Stomach (tissue), 9 donors: ENCODE data around the gene TSPAN16. TPM values are rescaled to one million over a fixed set of nuclear protein-coding genes. Genes with fewer than 3 reads are reported as not detected.

Experiments
- DNase-seq, 2 donors: peaks; one replicate each; pipeline versions ENCODE4 v3.0.0 to v3.0.0-alpha.2; 2013 to 2019
- H3K27ac ChIP-seq, 5 donors: fragments of 200-600 bp in 4 of 5; sonication (generic) in 4 of 5; one replicate each; pipeline ENCODE4 v1.5.1; 2013 to 2019; ENCODE audit warnings: mild to moderate bottlenecking in 1 of 5, moderate library complexity in 1 of 5
- H3K27me3 ChIP-seq, 3 donors: fragments of 200-600 bp; sonication (generic); one replicate each; pipeline ENCODE4 v1.5.1; 2017 to 2019; ENCODE audit warnings: mixed run types in 1 of 3
- H3K36me3 ChIP-seq, 4 donors: fragments of 200-600 bp; sonication (generic); 1 replicate in 3 of 4; 2 replicates in 1 of 4; pipeline ENCODE4 v1.5.1; 2016 to 2019
- H3K4me1 ChIP-seq, 4 donors: fragments of 200-600 bp; sonication (generic); one replicate each; pipeline ENCODE4 v1.5.1; 2016 to 2019
- H3K4me3 ChIP-seq, 4 donors: fragments of 200-600 bp; sonication (generic) in 3 of 4; one replicate each; pipeline ENCODE4 v1.5.1; 2016 to 2019; ENCODE audit warnings: mild to moderate bottlenecking in 1 of 4
- H3K9me3 ChIP-seq, 4 donors: fragments of 200-600 bp; sonication (generic); one replicate each; pipeline ENCODE4 v1.5.1; 2016 to 2019
- CTCF ChIP-seq, 7 experiments: fragments of 450-650 bp in 4 of 7; fragments of 200-600 bp in 3 of 7; sonication (generic) in 3 of 7; IDR thresholded peaks; one replicate each; pipeline ENCODE4 v1.5.1; 2016 to 2019; ENCODE audit warnings: antibody characterized with exemption in 7 of 7, control low read depth in 2 of 7, mild to moderate bottlenecking in 1 of 7
- EP300 ChIP-seq: sonication (generic); formaldehyde crosslinking; IDR thresholded peaks from one replicate; pipeline ENCODE4 v1.6.1; 2017; ENCODE audit warnings: antibody characterized with exemption
- POLR2A ChIP-seq, 4 donors: fragments of 450-650 bp; IDR thresholded peaks; one replicate each; pipeline ENCODE4 v1.6.1; 2016; ENCODE audit warnings: antibody characterized with exemption in 4 of 4, control low read depth in 2 of 4, mild to moderate bottlenecking in 1 of 4, moderate library complexity in 1 of 4
- POLR2AphosphoS5 ChIP-seq, 3 donors: sonication (generic); formaldehyde crosslinking; IDR thresholded peaks; one replicate each; pipeline ENCODE4 v1.6.1; 2016; ENCODE audit warnings: antibody characterized with exemption in 3 of 3
- WGBS, 5 donors: extraction: QIAGEN DNeasy Blood & Tissue Kit in 3 of 5; methylation state at CpG; one replicate each; pipeline versions ENCODE4 v1.1.5 to v1.1.7; 2013 to 2018; 5-methylcytosine and 5-hydroxymethylcytosine counted together
- intact Hi-C: fragments of 100-400 bp; cut with DNase I; formaldehyde crosslinking; loops from one replicate; pipeline ENCODE4 v1.15.1; 2023; ENCODE audit warnings: low total_unique reads
- polyA plus RNA-seq, 3 donors: library from polyadenylated mRNA; stranded (reverse); fragments of 200-250 nt; gene quantifications; one replicate each; pipeline ENCODE4 v1.2.3, GENCODE V29; 2013
- total RNA-seq, 5 donors: library from RNA; depleted of rRNA; stranded (reverse); fragments of >200 nt; gene quantifications; one replicate each; pipeline versions ENCODE4 v1.1.0 to v1.2.3, GENCODE V29; 2014 to 2016
- donor health status: healthy with polysubstance abuse.
- donor health status: Bipolar disorder and iron deficiency.
- donor health status: healthy.

The TSPAN16 gene
- total and polyA plus RNA-seq, 8 donors: not detected

GRCh38 chr19:11248852-11249251 is 47.1 kb upstream of the TSPAN16 start:
- no peak overlapping the region for H3K4me3 ChIP-seq
- H3K4me1 ChIP-seq: peaks cover 0 to 8% (median 3%) of the 10 kb centered on the region in 4 donors
- intact Hi-C loops: no loop called here
- no peaks in the 10 kb centered on the region for H3K27me3 ChIP-seq
- peaks cover 18 to 84% (median 74%) of the 10 kb centered on the region in 4 donors for H3K36me3 ChIP-seq
- H3K9me3 ChIP-seq: no peaks in the 10 kb centered on the region
- TF ChIP-seq POLR2A (IDR thresholded peaks at IDR 0.05): no peak
- no peak for TF ChIP-seq CTCF (IDR thresholded peaks at IDR 0.05)
- no peak for TF ChIP-seq POLR2AphosphoS5 (IDR thresholded peaks at IDR 0.05)
- TF ChIP-seq EP300: no peak
- peak overlapping the region in 1 of 5 donors; percentile 55 for H3K27ac ChIP-seq
- WGBS, 5 donors: 86 to 97% (median 95%) methylated on average over 2 of the region's 2 CpGs
- DNase-seq: no peak

- 96 to 100% (median 98%) methylated on average over 4 of the region's 4 CpGs for WGBS, 5 donors
- Histone ChIP-seq H3K27me3 (no peaks in the 10 kb centered on the region), H3K36me3 (peaks cover 18 to 74% (median 71%) of the 10 kb centered on the region in 4 donors), H3K27ac (no peak overlapping the region), H3K4me1 (peaks cover 0 to 6% (median 2%) of the 10 kb centered on the region in 4 donors), H3K9me3 (no peaks in the 10 kb centered on the region), H3K4me3 (no peak overlapping the region)
- no peak for DNase-seq
- TF ChIP-seq EP300: no peak
- TF ChIP-seq POLR2A (IDR thresholded peaks at IDR 0.05): no peak
- no peak for TF ChIP-seq CTCF (IDR thresholded peaks at IDR 0.05)
- TF ChIP-seq POLR2AphosphoS5 (IDR thresholded peaks at IDR 0.05): no peak
- intact Hi-C loops: no loop called here
Measured at GRCh38 chr19:11251217-11251616, 44.7 kb upstream of the TSPAN16 start.

GRCh38 chr19:11251650-11252314 is 44.2 kb upstream of the TSPAN16 start:
- Histone ChIP-seq H3K27ac (no peak overlapping the region), H3K9me3 (no peaks in the 10 kb centered on the region), H3K27me3 (no peaks in the 10 kb centered on the region), H3K4me1 (peaks cover 0 to 6% (median 2%) of the 10 kb centered on the region in 4 donors), H3K4me3 (no peak overlapping the region), H3K36me3 (peaks cover 15 to 69% (median 66%) of the 10 kb centered on the region in 4 donors)
- intact Hi-C loops: no loop called here
- TF ChIP-seq POLR2A (IDR thresholded peaks at IDR 0.05) (no peak), POLR2AphosphoS5 (IDR thresholded peaks at IDR 0.05) (no peak), CTCF (IDR thresholded peaks at IDR 0.05) (no peak), EP300 (no peak)
- WGBS, 5 donors: 84 to 90% (median 86%) methylated on average over 9 to 11 of the region's 11 CpGs
- DNase-seq: no peak

- DNase-seq: no peak
- intact Hi-C loops: no loop called here
- peak overlapping the region in 4 of 5 donors; percentile 17 to 73 (median 44) for H3K27ac ChIP-seq
- H3K36me3 ChIP-seq: peaks cover 15 to 59% (median 56%) of the 10 kb centered on the region in 4 donors
- 85 to 94% (median 89%) methylated on average over 12 to 19 of the region's 19 CpGs for WGBS, 5 donors
- H3K4me3 ChIP-seq: no peak overlapping the region
- H3K4me1 ChIP-seq: peaks cover 0 to 5% (median 2%) of the 10 kb centered on the region in 4 donors
- H3K9me3 ChIP-seq: no peaks in the 10 kb centered on the region
- no peaks in the 10 kb centered on the region for H3K27me3 ChIP-seq
- TF ChIP-seq CTCF (IDR thresholded peaks at IDR 0.05) (no peak), POLR2AphosphoS5 (IDR thresholded peaks at IDR 0.05) (no peak), EP300 (no peak), POLR2A (IDR thresholded peaks at IDR 0.05) (no peak)
Measured at GRCh38 chr19:11252665-11253355, 43.1 kb upstream of the TSPAN16 start.
